ENCODE results near the gene NPAS1. TPM values are rescaled to one million over a fixed set of nuclear protein-coding genes. Genes with fewer than 3 reads are reported as not detected.
A peak's percentile ranks its signal among the peaks of the same experiment; 100 is the strongest.
"Not testable (repeated sequence)": the region's sequence is repeated elsewhere in the genome, so short reads cannot be mapped to it uniquely, and the experiment has no call there.

The NPAS1 gene
- total and polyA plus RNA-seq, 2 of the 13 experiments (the other 11 are each of a cell fraction or from before 2014, with no cell fraction given) = 0.35 to 2.9 TPM

GRCh38 chr19:47010549-47010948 is 9.1 kb upstream of the NPAS1 start:
- peaks cover 26% of the 10 kb centered on the region for H3K4me1 ChIP-seq (ENCODE audit: insufficient read depth, low read length)
- CTCF ChIA-PET (ENCODE audit: low intra/inter-chr PET ratio, low total read pairs); ATAC-seq; H3K36me3 ChIP-seq (replicated peaks in 1 of 2; ENCODE audit: control insufficient read depth in 1 of 2, insufficient read depth in 2 of 2, low read length in 2 of 2); H3K9me3 ChIP-seq (ENCODE audit: low read length); in situ Hi-C loops (cut with HindIII; ENCODE audit: extremely low pct_ligation_motif_present, low pct_unique_long_range_greater_than_20kb); H3K4me3 ChIP-seq (replicated peaks in 1 of 3; ENCODE audit: insufficient read depth in 1 of 3, low read depth in 2 of 3, low read length in 3 of 3); intact Hi-C loops (cut with micrococcal nuclease; ENCODE audit: unreplicated experiment); H3K27me3 ChIP-seq (ENCODE audit: control insufficient read depth in 1 of 2, insufficient read depth in 2 of 2, low read length in 2 of 2); FAIRE-seq; H2AFZ ChIP-seq (ENCODE audit: low read length); POLR2A ChIA-PET; H3K79me2 ChIP-seq (ENCODE audit: insufficient read depth, low read length); H3K27ac ChIP-seq (ENCODE audit: extremely low read length, insufficient read depth, low read length); DNase-seq (ENCODE audit: low spot score); H3K9ac ChIP-seq (ENCODE audit: insufficient read depth, low read depth, low read length); BruUV-seq (replicated peaks); H4K20me1 ChIP-seq (ENCODE audit: insufficient read depth, low read length); H3K4me2 ChIP-seq (ENCODE audit: low read depth, low read length): not testable (repeated sequence)
- TF ChIP-seq ZNF460 (CRISPR knock-in tag; IDR thresholded peaks at IDR 0.05; ENCODE audit: borderline replicate concordance) (peak; percentile 31; the same call in 1 of the 2 replicates), ZNF121 (CRISPR knock-in tag; IDR thresholded peaks at IDR 0.05) (peak; percentile 84)
- 28% methylated on average over 8 of the region's 8 CpGs for WGBS (ENCODE audit: low lambda C conversion rate)

DNA sequence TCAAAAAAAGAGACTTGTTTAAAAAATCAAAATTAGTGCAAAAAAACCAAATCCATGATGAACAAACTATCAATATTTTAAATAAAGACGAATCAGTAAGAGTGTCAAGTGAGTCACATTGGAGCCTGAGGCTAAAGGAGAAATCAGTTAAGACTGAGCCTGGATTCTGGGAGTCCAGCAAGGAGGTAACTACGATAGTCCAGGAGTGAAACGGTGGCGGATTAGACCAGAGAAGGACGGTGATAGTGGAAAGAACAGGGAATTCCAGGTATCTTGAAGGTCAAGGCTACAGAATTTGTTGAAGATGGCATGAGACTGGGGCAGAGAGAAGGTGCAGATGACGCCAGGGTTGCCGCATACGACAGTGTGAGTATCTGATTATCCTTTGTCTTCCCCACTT is 7.0 kb upstream of the NPAS1 start:
- WGBS (ENCODE audit: low lambda C conversion rate) = 14% methylated on average over 8 of the region's 8 CpGs
- in situ Hi-C loops (cut with HindIII; ENCODE audit: extremely low pct_ligation_motif_present, low pct_unique_long_range_greater_than_20kb) = no loop called here
- peaks cover 21% of the 10 kb centered on the region for H3K4me1 ChIP-seq (ENCODE audit: insufficient read depth, low read length)
- H3K9me3 ChIP-seq (ENCODE audit: low read length) = no peaks in the 10 kb centered on the region
- no peaks in the 10 kb centered on the region for H4K20me1 ChIP-seq (ENCODE audit: insufficient read depth, low read length)
- no peak for TF ChIP-seq HES4 (CRISPR knock-in tag; IDR thresholded peaks at IDR 0.05; ENCODE audit: borderline replicate concordance)
- TF ChIP-seq, protein P1, sequence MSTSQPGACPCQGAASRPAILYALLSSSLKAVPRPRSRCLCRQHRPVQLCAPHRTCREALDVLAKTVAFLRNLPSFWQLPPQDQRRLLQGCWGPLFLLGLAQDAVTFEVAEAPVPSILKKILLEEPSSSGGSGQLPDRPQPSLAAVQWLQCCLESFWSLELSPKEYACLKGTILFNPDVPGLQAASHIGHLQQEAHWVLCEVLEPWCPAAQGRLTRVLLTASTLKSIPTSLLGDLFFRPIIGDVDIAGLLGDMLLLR (CRISPR knock-in tag; IDR thresholded peaks at IDR 0.05) = peak; percentile 27; the same call in 1 of the 2 replicates
- TF ChIP-seq ONECUT2 (CRISPR knock-in tag; IDR thresholded peaks at IDR 0.05) = no peak
- TF ChIP-seq ZC3H4 (CRISPR knock-in tag; IDR thresholded peaks at IDR 0.05; ENCODE audit: borderline replicate concordance) = no peak
- TF ChIP-seq TEAD3 (CRISPR knock-in tag; optimal IDR thresholded peaks at IDR 0.05; ENCODE audit: borderline replicate concordance) = peak; percentile 28
- TF ChIP-seq GTF2F1 (IDR thresholded peaks at IDR 0.05; ENCODE audit: low read length) = no peak
- TF ChIP-seq ZNF883 (CRISPR knock-in tag; IDR thresholded peaks at IDR 0.05; ENCODE audit: not compliant biosample characterization) = no peak
- TF ChIP-seq, protein P2, sequence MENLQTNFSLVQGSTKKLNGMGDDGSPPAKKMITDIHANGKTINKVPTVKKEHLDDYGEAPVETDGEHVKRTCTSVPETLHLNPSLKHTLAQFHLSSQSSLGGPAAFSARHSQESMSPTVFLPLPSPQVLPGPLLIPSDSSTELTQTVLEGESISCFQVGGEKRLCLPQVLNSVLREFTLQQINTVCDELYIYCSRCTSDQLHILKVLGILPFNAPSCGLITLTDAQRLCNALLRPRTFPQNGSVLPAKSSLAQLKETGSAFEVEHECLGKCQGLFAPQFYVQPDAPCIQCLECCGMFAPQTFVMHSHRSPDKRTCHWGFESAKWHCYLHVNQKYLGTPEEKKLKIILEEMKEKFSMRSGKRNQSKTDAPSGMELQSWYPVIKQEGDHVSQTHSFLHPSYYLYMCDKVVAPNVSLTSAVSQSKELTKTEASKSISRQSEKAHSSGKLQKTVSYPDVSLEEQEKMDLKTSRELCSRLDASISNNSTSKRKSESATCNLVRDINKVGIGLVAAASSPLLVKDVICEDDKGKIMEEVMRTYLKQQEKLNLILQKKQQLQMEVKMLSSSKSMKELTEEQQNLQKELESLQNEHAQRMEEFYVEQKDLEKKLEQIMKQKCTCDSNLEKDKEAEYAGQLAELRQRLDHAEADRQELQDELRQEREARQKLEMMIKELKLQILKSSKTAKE (CRISPR knock-in tag; IDR thresholded peaks at IDR 0.05; ENCODE audit: borderline replicate concordance) = no peak
- peak overlapping the region in 1 of 3 experiments; percentile 56; a peak in 2 of 6 replicates for H3K4me3 ChIP-seq (replicated peaks in 1 of 3; ENCODE audit: insufficient read depth in 1 of 3, low read depth in 2 of 3, low read length in 3 of 3)
- no peak overlapping the region for H3K9ac ChIP-seq (ENCODE audit: insufficient read depth, low read depth, low read length)
- H3K27ac ChIP-seq (ENCODE audit: extremely low read length, insufficient read depth, low read length) = no peak overlapping the region
- H3K36me3 ChIP-seq (replicated peaks in 1 of 2; ENCODE audit: control insufficient read depth in 1 of 2, insufficient read depth in 2 of 2, low read length in 2 of 2) = no peaks in the 10 kb centered on the region
- peak overlapping the region; percentile 77 for H3K4me2 ChIP-seq (ENCODE audit: low read depth, low read length)
- DNase-seq (ENCODE audit: low spot score) (no peak), ATAC-seq (peak; percentile 13; the same call in 2 of the 3 replicates), FAIRE-seq (no peak)
- H2AFZ ChIP-seq (ENCODE audit: low read length) = no peak overlapping the region
- H3K27me3 ChIP-seq (ENCODE audit: control insufficient read depth in 1 of 2, insufficient read depth in 2 of 2, low read length in 2 of 2) = no peaks in the 10 kb centered on the region; a peak in 1 of 5 replicates
- POLR2A ChIA-PET = interaction anchor here (0.8 to 1.0 kb wide), 3 partner anchors 9 to 118 kb away, joined by 3 to 6 read pairs (median 3); partner anchors contain the start of genes SAE1 and ZC3H4
- H3K79me2 ChIP-seq (ENCODE audit: insufficient read depth, low read length) = no peaks in the 10 kb centered on the region
- CTCF ChIA-PET (ENCODE audit: low intra/inter-chr PET ratio, low total read pairs) = interaction anchor here (1.1 to 2.6 kb wide), 3 partner anchors 19 to 23 kb away, joined by 3 to 20 read pairs (median 6); no protein-coding TSS in a partner anchor
- intact Hi-C loops (cut with micrococcal nuclease; ENCODE audit: unreplicated experiment) = loop anchor here (1.0 kb wide), 1 partner anchor 20 kb away; no protein-coding TSS in a partner anchor
- BruUV-seq (replicated peaks) = no TSS peak
